Tibial nerve (tissue), 3 donors: Measurements from ENCODE around the gene OR4M1.
"Not testable (repeated sequence)": the region's sequence is repeated elsewhere in the genome, so short reads cannot be mapped to it uniquely, and the experiment has no call there.

ENCODE experiments used
- POLR2A ChIP-seq, 2 donors: fragments of 450-650 bp; IDR thresholded peaks; one replicate each; pipeline ENCODE4 v1.6.1; 2017; ENCODE audit warnings: antibody characterized with exemption in 2 of 2, mild to moderate bottlenecking in 2 of 2, moderate library complexity in 2 of 2
- TF ChIP-seq, protein P1 (sequence below), 5 experiments: fragments of 200-600 bp in 3 of 5; fragments of 450-650 bp in 2 of 5; sonication (generic) in 3 of 5; IDR thresholded peaks; one replicate each; pipeline ENCODE4 v1.5.1; 2016 to 2019; ENCODE audit warnings: antibody characterized with exemption in 5 of 5, mild to moderate bottlenecking in 3 of 5, moderate library complexity in 2 of 5

DNA sequence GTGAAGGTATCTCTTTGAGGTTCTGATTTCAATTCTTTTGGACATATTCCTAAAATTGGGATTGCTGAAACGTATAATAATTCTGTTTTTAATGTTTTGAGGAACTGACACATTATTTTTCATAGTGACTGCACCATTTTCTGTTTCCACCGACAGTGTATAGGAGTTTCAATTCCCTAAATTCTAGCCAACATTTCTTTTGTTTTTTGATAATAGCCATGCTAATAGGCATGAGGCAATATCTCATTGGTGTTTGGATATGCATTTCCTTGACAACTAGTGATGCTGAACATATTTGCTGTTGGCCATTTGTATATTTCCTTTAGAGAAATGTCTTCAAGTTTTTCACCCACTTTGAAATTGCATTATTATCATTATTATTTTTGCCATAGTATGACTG is 850 bp upstream of the OR4M1 start:
- TF ChIP-seq, protein P1, sequence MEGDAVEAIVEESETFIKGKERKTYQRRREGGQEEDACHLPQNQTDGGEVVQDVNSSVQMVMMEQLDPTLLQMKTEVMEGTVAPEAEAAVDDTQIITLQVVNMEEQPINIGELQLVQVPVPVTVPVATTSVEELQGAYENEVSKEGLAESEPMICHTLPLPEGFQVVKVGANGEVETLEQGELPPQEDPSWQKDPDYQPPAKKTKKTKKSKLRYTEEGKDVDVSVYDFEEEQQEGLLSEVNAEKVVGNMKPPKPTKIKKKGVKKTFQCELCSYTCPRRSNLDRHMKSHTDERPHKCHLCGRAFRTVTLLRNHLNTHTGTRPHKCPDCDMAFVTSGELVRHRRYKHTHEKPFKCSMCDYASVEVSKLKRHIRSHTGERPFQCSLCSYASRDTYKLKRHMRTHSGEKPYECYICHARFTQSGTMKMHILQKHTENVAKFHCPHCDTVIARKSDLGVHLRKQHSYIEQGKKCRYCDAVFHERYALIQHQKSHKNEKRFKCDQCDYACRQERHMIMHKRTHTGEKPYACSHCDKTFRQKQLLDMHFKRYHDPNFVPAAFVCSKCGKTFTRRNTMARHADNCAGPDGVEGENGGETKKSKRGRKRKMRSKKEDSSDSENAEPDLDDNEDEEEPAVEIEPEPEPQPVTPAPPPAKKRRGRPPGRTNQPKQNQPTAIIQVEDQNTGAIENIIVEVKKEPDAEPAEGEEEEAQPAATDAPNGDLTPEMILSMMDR (IDR thresholded peaks at IDR 0.05): not testable (repeated sequence)
- TF ChIP-seq POLR2A (IDR thresholded peaks at IDR 0.05): not testable (repeated sequence)
